ENCODE data around the gene LRRC10B.
"Not testable (repeated sequence)": the region's sequence is repeated elsewhere in the genome, so short reads cannot be mapped to it uniquely, and the experiment has no call there.

LRRC10B gene

GRCh38 chr11:61507962-61508861 lies at the start of gene LRRC10B:
Gene LRRC10B (plus strand): TSS chr11:61508749. CDS start chr11:61508999, 250 bp downstream.
- DNase-seq (ENCODE audit: low read depth) = peak; percentile 19

DNA sequence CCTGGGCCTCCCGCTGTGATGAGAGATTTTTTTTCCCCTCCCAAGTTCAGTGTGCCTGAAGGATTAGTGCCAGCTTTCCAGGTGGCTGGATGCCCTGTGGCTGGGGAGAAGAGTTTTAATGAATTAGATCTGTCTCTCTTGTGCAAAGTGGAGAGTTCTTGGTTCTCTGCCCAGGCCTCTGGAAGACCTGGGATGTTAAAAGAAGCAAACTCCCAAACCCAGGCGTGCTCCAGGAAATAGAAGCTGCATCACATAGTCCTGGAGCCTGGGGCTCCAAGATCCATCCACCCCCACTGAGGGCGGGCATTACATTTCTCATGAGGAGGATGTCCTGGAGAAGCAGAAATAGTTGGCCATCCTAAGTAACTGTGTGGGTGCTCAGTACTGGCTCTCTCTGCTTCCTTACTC lies 48.1 kb upstream of the LRRC10B start:
- DNase-seq (ENCODE audit: low read depth) = no peak

- DNase-seq (ENCODE audit: low read depth) = no peak
These were observed 47.6 kb upstream of the LRRC10B start for GRCh38 chr11:61460986-61461385.

DNA sequence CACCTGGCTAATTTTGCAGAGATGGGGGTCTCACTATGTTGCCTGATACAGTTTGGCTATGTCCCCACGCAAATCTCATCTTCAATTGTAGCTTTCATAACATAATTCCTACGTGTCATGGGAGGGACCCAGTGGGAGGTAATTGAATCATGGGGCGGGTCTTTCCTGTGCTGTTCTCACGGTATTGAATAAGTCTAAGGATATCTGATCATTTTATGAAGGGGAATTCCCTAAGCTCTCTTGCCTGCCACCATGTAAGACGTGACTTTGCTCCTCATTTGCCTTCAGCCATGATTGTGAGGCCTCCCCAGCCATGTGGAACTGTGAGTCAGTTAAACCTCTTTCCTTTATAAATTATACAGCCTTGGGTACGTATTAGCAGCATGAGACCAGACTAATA lies 40.9 kb upstream of the LRRC10B start:
- DNase-seq (ENCODE audit: low read depth) = not testable (repeated sequence)

DNA sequence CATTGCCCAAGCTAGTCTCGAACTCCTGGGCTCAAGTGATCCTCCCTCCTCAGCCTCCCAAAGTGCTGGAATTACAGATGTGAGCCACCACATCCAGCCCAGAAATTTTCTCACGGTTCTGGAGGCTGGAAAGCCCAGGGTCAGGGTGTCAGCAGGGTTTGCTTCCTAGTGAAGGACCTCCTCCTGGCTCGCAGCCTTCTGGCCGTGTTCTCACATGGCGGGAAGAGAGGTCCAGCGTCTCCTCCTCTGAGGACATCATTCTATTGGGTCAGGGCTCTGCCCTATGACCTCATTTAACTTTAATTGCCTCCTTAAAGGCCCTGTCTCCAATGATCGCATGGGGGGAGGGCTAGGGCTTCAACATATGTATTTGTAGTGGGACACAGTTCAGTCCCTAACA lies 40.5 kb upstream of the LRRC10B start:
- DNase-seq (ENCODE audit: low read depth) = no peak

DNA sequence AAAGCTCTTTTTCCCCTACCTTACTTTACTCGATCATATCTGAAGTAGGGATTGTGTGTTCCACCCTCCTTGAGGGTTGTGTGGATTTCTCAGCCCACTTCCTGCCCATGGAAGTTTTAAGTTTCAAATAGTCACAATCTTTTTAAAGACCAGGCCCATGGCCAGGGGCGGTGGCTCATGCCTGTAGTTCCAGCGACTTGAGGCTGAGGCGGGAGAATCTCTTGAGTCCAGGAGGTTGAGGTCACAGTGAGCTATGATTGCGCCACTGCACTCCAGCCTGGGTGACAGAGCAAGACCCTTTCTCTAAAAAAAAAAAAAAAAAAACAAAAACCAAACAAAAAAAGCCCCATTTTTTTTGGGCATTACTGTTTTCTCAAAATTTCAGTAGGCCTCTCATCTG lies 36.3 kb upstream of the LRRC10B start:
- DNase-seq (ENCODE audit: low read depth) = no peak

DNA sequence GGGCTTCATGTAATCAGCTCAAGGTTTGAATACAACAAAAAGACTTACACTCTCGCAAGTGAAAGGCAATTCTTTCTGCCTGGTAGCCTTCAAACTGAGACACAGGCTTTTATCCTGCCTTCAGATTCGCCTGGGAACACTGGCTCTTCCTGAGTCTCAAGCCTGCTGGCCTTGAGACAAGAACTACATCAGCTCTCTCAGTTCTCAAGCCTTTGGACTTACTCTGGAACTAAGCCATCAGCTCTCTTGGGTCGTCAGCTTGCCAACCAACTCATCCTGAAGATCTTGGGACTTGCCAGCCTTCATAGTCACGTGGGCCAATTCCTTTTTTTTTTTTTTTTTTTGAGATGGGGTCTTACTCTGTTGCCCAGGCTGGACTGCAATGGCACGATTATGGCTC lies 35.7 kb upstream of the LRRC10B start:
- no peak for DNase-seq (ENCODE audit: low read depth)

GRCh38 chr11:61473370-61474012 lies 35.1 kb upstream of the LRRC10B start:
- DNase-seq (ENCODE audit: low read depth) = no peak

DNA sequence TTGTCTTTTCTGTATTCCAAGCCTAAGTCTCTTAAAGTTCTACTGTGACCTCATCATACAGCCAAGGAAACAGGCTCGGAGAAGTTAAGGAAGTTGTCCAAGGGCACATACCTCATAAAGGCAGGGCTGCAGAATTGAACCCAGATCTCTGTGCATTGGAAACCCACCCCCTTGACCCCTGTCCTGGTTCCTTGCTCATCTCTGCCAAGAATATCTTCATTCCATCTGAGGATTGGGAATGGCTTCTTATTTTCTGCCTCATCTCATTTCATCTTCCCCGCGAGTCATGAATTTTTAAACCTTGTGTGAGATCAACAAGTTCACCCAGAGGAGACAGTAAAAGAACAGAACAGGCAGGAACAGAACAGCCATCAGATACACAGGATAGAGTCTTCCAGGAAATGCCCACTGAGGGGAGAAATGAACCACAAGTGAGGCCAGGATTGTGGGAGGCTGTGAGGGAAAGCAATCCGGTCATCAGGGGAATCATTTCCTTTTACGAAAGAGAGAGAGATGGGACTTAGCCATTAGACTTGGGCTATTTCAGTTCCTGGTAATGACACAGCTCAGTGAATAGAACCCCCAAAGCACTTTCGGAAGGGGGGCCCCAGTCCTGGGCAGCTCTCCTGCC lies 34.4 kb upstream of the LRRC10B start:
- DNase-seq (ENCODE audit: low read depth) = no peak

- no peak for DNase-seq (ENCODE audit: low read depth)
These were observed 33.1 kb upstream of the LRRC10B start for GRCh38 chr11:61475433-61475832.

- DNase-seq (ENCODE audit: low read depth) = no peak
These were observed 32.2 kb upstream of the LRRC10B start for GRCh38 chr11:61476371-61476770.

DNA sequence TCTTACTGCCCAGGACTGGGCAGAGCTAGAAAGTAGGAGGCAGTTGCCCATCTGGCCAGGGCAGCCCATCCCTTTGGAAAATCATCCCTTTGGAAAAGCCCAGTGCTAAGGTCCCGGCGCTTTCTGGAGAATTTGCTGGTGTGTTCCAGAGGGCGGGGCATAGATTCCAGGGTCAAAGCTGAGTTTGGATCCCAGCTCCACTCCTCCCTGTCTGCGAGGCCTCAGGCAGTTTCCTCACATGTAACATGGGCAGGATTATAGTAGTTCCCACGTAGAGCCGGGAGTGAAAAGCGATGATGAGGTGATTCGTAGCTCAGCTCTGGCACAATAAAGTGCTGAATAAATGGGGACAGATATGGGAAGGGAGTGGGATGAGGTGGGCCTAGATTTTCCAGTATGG lies 31.4 kb upstream of the LRRC10B start:
- DNase-seq (ENCODE audit: low read depth) = no peak

DNA sequence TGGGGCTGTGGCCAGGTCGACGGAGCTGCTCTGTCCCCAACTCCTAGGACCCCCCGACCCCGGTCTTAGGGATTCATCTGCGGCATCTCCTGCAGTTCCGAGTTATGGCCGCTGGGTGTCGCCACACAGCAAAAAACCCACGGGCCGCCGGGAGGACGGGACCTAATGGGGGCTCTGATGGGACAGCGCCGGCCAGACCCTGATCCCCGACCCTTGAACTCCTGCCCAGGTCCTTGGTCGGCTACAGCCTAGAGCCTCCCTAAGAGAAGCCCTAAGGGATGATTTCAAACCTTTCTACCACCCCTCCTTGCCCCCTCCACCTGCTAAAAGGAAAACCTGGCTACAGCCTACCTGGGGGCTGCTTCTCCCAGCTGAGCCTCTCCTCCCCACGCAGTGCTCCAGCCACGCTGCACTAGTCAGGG lies 30.8 kb upstream of the LRRC10B start:
- DNase-seq (ENCODE audit: low read depth) = peak; percentile 22

GRCh38 chr11:61479360-61480058 lies 29.0 kb upstream of the LRRC10B start:
- DNase-seq (ENCODE audit: low read depth) = not testable (repeated sequence)

- DNase-seq (ENCODE audit: low read depth) = no peak
These were observed 28.1 kb upstream of the LRRC10B start for GRCh38 chr11:61480261-61480993.

GRCh38 chr11:61480994-61481335 lies 27.6 kb upstream of the LRRC10B start:
- DNase-seq (ENCODE audit: low read depth) = no peak

GRCh38 chr11:61481806-61482205 lies 26.7 kb upstream of the LRRC10B start:
- DNase-seq (ENCODE audit: low read depth) = no peak

- no peak for DNase-seq (ENCODE audit: low read depth)
These were observed 26.0 kb upstream of the LRRC10B start for GRCh38 chr11:61482513-61482912.

GRCh38 chr11:61484541-61484940 lies 24.0 kb upstream of the LRRC10B start:
- no peak for DNase-seq (ENCODE audit: low read depth)

- DNase-seq (ENCODE audit: low read depth) = no peak
These were observed 23.5 kb upstream of the LRRC10B start for GRCh38 chr11:61485080-61485479.

GRCh38 chr11:61486011-61486620 lies 22.4 kb upstream of the LRRC10B start:
- DNase-seq (ENCODE audit: low read depth) = no peak

All from stimulated activated CD4-positive, alpha-beta T cell treated with anti-CD3 and anti-CD28 coated beads, Interleukin-2, amount 100 ng/mL, for 4 hours (primary cell).